Neural cell (in vitro differentiated cells): Measurements from ENCODE around the gene VSNL1. TPM values are rescaled to one million over a fixed set of nuclear protein-coding genes. Genes with fewer than 3 reads are reported as not detected.

Experiments used
- H2AFZ ChIP-seq: fragments of 200-600, 300-800 bp; sonication (generic), shearing (Covaris generic); 2 replicates; pipeline ENCODE4 v1.6.0; 2014; ENCODE audit warnings: low read depth, mild to moderate bottlenecking, antibody characterized with exemption, low read length, moderate library complexity
- H3F3A ChIP-seq: fragments of 200-600 bp; shearing (Covaris generic); 2 replicates; pipeline ENCODE4 v1.6.1; 2016; ENCODE audit warnings: mild to moderate bottlenecking, moderate library complexity, mixed read lengths, antibody characterized with exemption, low read length; ENCODE audit not compliant: insufficient read depth, poor library complexity, severe bottlenecking
- H3K27ac ChIP-seq: fragments of 200-600, 300-800 bp; sonication (generic), shearing (Covaris generic); 2 replicates; pipeline ENCODE4 v1.5.1; 2014; ENCODE audit warnings: mild to moderate bottlenecking, low read length, moderate library complexity
- H3K27me3 ChIP-seq: fragments of 300-800, 200-600 bp; sonication (generic), shearing (Covaris generic); 2 replicates; pipeline ENCODE4 v1.6.0; 2014; ENCODE audit warnings: mild to moderate bottlenecking, low read depth, low read length, moderate library complexity; ENCODE audit not compliant: insufficient read depth
- H3K36me3 ChIP-seq: fragments of 300-800, 200-600 bp; sonication (generic), shearing (Covaris generic); 2 replicates; pipeline ENCODE4 v1.5.1; 2014; ENCODE audit warnings: mild to moderate bottlenecking, antibody characterized with exemption, low read length, moderate library complexity; ENCODE audit not compliant: insufficient read depth
- H3K4me2 ChIP-seq: fragments of 300-800, 200-600 bp; sonication (generic), shearing (Covaris generic); 2 replicates; pipeline ENCODE4 v1.6.0; 2014; ENCODE audit warnings: mild to moderate bottlenecking, low read length
- H3K4me3 ChIP-seq: fragments of 300-800, 200-600 bp; sonication (generic), shearing (Covaris generic); 2 replicates; pipeline ENCODE4 v1.5.1; 2014; ENCODE audit warnings: mild to moderate bottlenecking, low read length, moderate library complexity
- H3K79me2 ChIP-seq: fragments of 200-600 bp; shearing (Covaris generic); replicated peaks from 2 replicates; pipeline ENCODE4 v1.6.0; 2014; ENCODE audit warnings: mild to moderate bottlenecking, low read length, moderate library complexity; ENCODE audit not compliant: insufficient read depth
- H3K9ac ChIP-seq: fragments of 300-800, 200-600 bp; sonication (generic), shearing (Covaris generic); 2 replicates; pipeline ENCODE4 v1.6.1; 2016; ENCODE audit warnings: mild to moderate bottlenecking, low read length, mixed read lengths
- H3K9me2 ChIP-seq: fragments of 200-600 bp; shearing (Covaris generic); 2 replicates; pipeline ENCODE4 v1.6.1; 2016; ENCODE audit warnings: mild to moderate bottlenecking, low read length, mixed read lengths; ENCODE audit not compliant: insufficient read depth
- H3K9me3 ChIP-seq: fragments of 200-600, 300-800 bp; sonication (generic), shearing (Covaris generic); 2 replicates; pipeline ENCODE4 v1.6.1; 2016; ENCODE audit warnings: mild to moderate bottlenecking, mixed run types, low read length, moderate library complexity, mixed read lengths
- H4K20me1 ChIP-seq: fragments of 200-600 bp; shearing (Covaris generic); 2 replicates; pipeline ENCODE4 v1.6.1; 2016; ENCODE audit warnings: mild to moderate bottlenecking, mixed run types; ENCODE audit not compliant: insufficient read depth
- EP300 ChIP-seq: fragments of 450-650 bp; conservative IDR thresholded peaks from 2 replicates; pipeline ENCODE4 v1.6.1; 2014; ENCODE audit warnings: antibody characterized with exemption, mild to moderate bottlenecking, moderate library complexity; ENCODE audit not compliant: poor library complexity, severe bottlenecking
- EZH2 ChIP-seq: fragments of 200-600, 300-800 bp; shearing (Covaris generic), sonication (generic); IDR thresholded peaks from 2 replicates; pipeline ENCODE4 v1.6.1; 2014; ENCODE audit warnings: antibody characterized with exemption, low read length, borderline replicate concordance, mild to moderate bottlenecking; ENCODE audit not compliant: insufficient read depth, poor library complexity, severe bottlenecking
- MXI1 ChIP-seq: fragments of 450-650 bp; conservative IDR thresholded peaks from 2 replicates; pipeline ENCODE4 v1.6.1; 2014; ENCODE audit warnings: antibody characterized with exemption, mild to moderate bottlenecking; ENCODE audit not compliant: poor library complexity, severe bottlenecking
- POLR2AphosphoS5 ChIP-seq: IDR thresholded peaks from 2 replicates; pipeline ENCODE4 v1.6.1; 2012
- RAD21 ChIP-seq: fragments of 450-650 bp; conservative IDR thresholded peaks from 2 replicates; pipeline ENCODE4 v1.6.1; 2014; ENCODE audit warnings: antibody characterized with exemption, mild to moderate bottlenecking, moderate library complexity
- SMC3 ChIP-seq: fragments of 450-650 bp; conservative IDR thresholded peaks from 2 replicates; pipeline ENCODE4 v1.6.1; 2014; ENCODE audit warnings: antibody characterized with exemption, mild to moderate bottlenecking, moderate library complexity; ENCODE audit not compliant: poor library complexity
- TAF1 ChIP-seq: IDR thresholded peaks from 2 replicates; pipeline ENCODE4 v1.6.1; 2012; ENCODE audit warnings: low read depth
- polyA plus RNA-seq: library from polyadenylated mRNA; depleted of rRNA; stranded (reverse); fragments of >200 nt; gene quantifications from 2 replicates; pipeline ENCODE4 v1.2.3, GENCODE V29; 2014
- TF ChIP-seq, protein P1 (sequence below): fragments of 450-650 bp; IDR thresholded peaks from 2 replicates; pipeline ENCODE4 v1.5.1; 2014; ENCODE audit warnings: antibody characterized with exemption, mild to moderate bottlenecking, moderate library complexity; ENCODE audit not compliant: poor library complexity, severe bottlenecking
- TF ChIP-seq, protein P2 (sequence below): IDR thresholded peaks from 2 replicates; pipeline ENCODE4 v1.6.1; 2012; ENCODE audit warnings: borderline replicate concordance

VSNL1 gene
- polyA plus RNA-seq, 1 donor from 2014 or later, result 69.7 TPM

DNA sequence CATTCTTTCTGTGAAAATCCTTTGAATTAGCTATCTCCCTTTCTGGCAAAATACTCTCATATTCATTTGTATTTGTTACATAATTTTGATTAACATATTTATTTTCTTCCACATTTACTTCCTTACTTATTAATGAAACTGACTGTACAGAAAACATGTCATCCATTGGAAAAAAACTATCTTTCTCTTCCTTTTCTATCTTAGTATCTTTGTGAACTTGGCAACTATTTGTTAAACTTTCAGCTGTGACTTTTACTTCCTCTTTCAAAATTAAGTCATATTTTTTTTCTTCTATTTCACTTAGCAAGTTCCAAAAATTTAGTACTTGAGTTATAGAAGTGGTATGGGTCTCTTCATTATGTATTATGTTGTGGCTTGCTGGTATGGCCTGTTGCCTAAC lies 24.8 kb upstream of the VSNL1 start:
- H3K9ac ChIP-seq, result no peak overlapping the region

DNA sequence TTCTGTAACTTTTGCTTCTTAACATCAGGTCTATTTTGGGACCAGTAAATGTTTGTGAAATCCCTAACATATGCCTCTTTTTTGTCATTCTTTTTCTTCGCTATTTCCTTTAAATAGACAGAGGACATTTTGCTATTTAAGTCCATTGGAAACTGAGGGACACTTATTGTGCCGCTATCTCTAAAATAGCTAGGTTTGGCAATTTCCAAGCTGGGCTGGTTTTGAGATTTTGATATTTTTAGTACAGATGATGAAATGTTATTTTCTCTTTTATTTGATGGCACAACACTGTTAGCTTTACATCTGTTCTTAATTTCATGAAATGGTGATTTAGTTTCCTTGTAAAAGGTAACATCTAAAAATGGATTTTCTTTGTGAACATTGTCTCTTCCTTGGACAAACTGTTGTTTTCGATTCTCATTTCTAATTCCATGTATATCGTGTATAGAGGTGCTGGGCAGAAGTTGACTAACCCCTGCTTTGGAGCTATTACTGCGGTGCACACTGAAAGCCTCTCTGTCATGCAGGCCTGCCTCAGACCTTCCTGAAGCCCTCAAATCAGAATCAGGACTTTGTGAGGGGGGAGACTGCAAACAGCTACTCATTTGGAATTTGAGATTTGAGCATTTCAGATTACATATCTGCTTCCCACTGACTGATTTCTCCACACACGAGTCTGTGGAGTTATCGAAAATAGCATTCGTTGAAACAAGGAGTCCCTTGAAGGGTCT lies 22.9 kb upstream of the VSNL1 start:
- no peak overlapping the region for H3K4me2 ChIP-seq
- H3F3A ChIP-seq, result no peaks in the 10 kb centered on the region
- peak overlapping the region; percentile 11 for H2AFZ ChIP-seq
- no peaks in the 10 kb centered on the region for H3K9me2 ChIP-seq
- TF ChIP-seq SMC3, result no peak
- TF ChIP-seq POLR2AphosphoS5, result no peak
- TF ChIP-seq, protein P1, sequence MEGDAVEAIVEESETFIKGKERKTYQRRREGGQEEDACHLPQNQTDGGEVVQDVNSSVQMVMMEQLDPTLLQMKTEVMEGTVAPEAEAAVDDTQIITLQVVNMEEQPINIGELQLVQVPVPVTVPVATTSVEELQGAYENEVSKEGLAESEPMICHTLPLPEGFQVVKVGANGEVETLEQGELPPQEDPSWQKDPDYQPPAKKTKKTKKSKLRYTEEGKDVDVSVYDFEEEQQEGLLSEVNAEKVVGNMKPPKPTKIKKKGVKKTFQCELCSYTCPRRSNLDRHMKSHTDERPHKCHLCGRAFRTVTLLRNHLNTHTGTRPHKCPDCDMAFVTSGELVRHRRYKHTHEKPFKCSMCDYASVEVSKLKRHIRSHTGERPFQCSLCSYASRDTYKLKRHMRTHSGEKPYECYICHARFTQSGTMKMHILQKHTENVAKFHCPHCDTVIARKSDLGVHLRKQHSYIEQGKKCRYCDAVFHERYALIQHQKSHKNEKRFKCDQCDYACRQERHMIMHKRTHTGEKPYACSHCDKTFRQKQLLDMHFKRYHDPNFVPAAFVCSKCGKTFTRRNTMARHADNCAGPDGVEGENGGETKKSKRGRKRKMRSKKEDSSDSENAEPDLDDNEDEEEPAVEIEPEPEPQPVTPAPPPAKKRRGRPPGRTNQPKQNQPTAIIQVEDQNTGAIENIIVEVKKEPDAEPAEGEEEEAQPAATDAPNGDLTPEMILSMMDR, result no peak
- no peak for TF ChIP-seq EZH2
- TF ChIP-seq TAF1, result no peak
- no peak for TF ChIP-seq EP300
- no peak for TF ChIP-seq RAD21
- TF ChIP-seq MXI1, result no peak
- TF ChIP-seq, protein P2, sequence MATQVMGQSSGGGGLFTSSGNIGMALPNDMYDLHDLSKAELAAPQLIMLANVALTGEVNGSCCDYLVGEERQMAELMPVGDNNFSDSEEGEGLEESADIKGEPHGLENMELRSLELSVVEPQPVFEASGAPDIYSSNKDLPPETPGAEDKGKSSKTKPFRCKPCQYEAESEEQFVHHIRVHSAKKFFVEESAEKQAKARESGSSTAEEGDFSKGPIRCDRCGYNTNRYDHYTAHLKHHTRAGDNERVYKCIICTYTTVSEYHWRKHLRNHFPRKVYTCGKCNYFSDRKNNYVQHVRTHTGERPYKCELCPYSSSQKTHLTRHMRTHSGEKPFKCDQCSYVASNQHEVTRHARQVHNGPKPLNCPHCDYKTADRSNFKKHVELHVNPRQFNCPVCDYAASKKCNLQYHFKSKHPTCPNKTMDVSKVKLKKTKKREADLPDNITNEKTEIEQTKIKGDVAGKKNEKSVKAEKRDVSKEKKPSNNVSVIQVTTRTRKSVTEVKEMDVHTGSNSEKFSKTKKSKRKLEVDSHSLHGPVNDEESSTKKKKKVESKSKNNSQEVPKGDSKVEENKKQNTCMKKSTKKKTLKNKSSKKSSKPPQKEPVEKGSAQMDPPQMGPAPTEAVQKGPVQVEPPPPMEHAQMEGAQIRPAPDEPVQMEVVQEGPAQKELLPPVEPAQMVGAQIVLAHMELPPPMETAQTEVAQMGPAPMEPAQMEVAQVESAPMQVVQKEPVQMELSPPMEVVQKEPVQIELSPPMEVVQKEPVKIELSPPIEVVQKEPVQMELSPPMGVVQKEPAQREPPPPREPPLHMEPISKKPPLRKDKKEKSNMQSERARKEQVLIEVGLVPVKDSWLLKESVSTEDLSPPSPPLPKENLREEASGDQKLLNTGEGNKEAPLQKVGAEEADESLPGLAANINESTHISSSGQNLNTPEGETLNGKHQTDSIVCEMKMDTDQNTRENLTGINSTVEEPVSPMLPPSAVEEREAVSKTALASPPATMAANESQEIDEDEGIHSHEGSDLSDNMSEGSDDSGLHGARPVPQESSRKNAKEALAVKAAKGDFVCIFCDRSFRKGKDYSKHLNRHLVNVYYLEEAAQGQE, result no peak
- peak overlapping the region; percentile 61 for H3K4me3 ChIP-seq
- no peaks in the 10 kb centered on the region for H3K27me3 ChIP-seq
- no peak overlapping the region for H3K27ac ChIP-seq
- no peaks in the 10 kb centered on the region for H3K36me3 ChIP-seq
- H3K79me2 ChIP-seq, result no peaks in the 10 kb centered on the region
- H4K20me1 ChIP-seq, result no peaks in the 10 kb centered on the region
- H3K9me3 ChIP-seq, result no peaks in the 10 kb centered on the region
- H3K9ac ChIP-seq, result peak overlapping the region; percentile 28

More for the DNA sequence above, 24.8 kb upstream of the VSNL1 start:
- no peaks in the 10 kb centered on the region for H3K79me2 ChIP-seq
- H3K27ac ChIP-seq, result no peak overlapping the region
- no peaks in the 10 kb centered on the region for H4K20me1 ChIP-seq
- H3F3A ChIP-seq, result no peaks in the 10 kb centered on the region
- H3K4me3 ChIP-seq, result no peak overlapping the region
- no peak overlapping the region for H3K4me2 ChIP-seq
- TF ChIP-seq SMC3 (no peak), EZH2 (no peak), MXI1 (no peak), EP300 (no peak), RAD21 (no peak), POLR2AphosphoS5 (no peak), TAF1 (no peak)
- TF ChIP-seq, protein P2, result no peak
- TF ChIP-seq, protein P1, result no peak
- no peaks in the 10 kb centered on the region for H3K27me3 ChIP-seq
- no peaks in the 10 kb centered on the region for H3K9me2 ChIP-seq
- H3K9me3 ChIP-seq, result no peaks in the 10 kb centered on the region
- no peak overlapping the region for H2AFZ ChIP-seq
- no peaks in the 10 kb centered on the region for H3K36me3 ChIP-seq
